ENCODE results near the gene NUP133. TPM values are rescaled to one million over a fixed set of nuclear protein-coding genes. Genes with fewer than 3 reads are reported as not detected.
"Not testable (repeated sequence)": the region's sequence is repeated elsewhere in the genome, so short reads cannot be mapped to it uniquely, and the experiment has no call there.

Gene NUP133
- polyA plus RNA-seq, 1 experiment = 20.8 TPM

DNA sequence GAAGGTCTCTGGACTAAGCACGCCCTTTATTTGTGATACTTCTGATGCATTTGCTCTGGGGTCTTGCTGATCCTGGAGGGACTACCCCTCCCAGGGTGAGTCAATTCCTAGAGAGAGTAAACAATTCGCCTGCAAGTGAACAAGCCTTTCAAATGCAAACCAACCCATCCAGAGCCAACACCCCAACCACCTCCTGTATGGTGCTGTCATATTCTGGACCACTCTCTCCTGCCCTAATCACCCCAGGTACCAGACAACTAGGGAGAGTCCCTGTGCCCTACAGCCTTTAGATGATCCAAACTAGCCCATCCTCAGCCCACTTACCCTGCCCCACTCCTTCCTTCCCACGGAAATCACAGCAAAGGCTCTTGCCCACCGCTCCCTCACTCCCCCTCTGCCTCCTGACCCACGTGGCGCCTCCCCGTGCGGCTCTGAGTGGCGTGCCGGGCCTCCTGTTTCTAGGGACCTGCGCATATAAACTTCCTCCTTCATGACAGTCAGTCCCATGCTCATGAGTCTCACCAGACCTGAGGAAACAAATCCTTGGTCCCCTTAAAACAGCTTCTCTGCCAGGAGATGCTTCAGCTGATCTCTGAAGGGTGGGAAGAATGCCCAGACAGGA lies 111.4 kb downstream of the NUP133 start:
- no peak overlapping the region for H3K4me3 ChIP-seq (ENCODE audit: low read depth, low read length)
- H3K27me3 ChIP-seq (ENCODE audit: control insufficient read depth, insufficient read depth, low read length) = peaks cover 7% of the 10 kb centered on the region
- TF ChIP-seq, protein P1, sequence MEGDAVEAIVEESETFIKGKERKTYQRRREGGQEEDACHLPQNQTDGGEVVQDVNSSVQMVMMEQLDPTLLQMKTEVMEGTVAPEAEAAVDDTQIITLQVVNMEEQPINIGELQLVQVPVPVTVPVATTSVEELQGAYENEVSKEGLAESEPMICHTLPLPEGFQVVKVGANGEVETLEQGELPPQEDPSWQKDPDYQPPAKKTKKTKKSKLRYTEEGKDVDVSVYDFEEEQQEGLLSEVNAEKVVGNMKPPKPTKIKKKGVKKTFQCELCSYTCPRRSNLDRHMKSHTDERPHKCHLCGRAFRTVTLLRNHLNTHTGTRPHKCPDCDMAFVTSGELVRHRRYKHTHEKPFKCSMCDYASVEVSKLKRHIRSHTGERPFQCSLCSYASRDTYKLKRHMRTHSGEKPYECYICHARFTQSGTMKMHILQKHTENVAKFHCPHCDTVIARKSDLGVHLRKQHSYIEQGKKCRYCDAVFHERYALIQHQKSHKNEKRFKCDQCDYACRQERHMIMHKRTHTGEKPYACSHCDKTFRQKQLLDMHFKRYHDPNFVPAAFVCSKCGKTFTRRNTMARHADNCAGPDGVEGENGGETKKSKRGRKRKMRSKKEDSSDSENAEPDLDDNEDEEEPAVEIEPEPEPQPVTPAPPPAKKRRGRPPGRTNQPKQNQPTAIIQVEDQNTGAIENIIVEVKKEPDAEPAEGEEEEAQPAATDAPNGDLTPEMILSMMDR (IDR thresholded peaks at IDR 0.05; ENCODE audit: insufficient read depth, low read depth, low read length) = no peak
- DNase-seq (ENCODE audit: low read depth) = no peak
- ChIA-PET POLR2A (no interaction called here), CTCF (no interaction called here)
- H3K36me3 ChIP-seq (ENCODE audit: control insufficient read depth, insufficient read depth, low read length) = no peaks in the 10 kb centered on the region

DNA sequence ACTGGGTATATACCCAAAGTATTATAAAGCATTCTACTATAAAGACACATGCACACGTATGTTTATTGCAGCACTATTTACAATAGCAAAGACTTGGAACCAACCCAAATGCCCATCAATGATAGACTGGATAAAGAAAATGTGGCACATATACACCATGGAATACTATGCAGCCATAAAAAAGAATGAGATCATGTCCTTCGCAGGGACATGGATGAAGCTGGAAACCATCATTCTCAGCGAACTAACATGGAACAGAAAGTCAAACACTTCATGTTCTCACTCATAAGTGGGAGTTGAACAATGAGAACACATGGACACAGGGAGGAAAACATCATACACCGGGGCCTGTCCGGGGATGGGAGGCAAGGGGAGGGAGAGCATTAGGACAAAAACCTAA lies 113.6 kb downstream of the NUP133 start:
- H3K4me3 ChIP-seq (ENCODE audit: low read depth, low read length); CTCF ChIA-PET; H3K27me3 ChIP-seq (ENCODE audit: control insufficient read depth, insufficient read depth, low read length); H3K36me3 ChIP-seq (ENCODE audit: control insufficient read depth, insufficient read depth, low read length); DNase-seq (ENCODE audit: low read depth); POLR2A ChIA-PET: not testable (repeated sequence)

DNA sequence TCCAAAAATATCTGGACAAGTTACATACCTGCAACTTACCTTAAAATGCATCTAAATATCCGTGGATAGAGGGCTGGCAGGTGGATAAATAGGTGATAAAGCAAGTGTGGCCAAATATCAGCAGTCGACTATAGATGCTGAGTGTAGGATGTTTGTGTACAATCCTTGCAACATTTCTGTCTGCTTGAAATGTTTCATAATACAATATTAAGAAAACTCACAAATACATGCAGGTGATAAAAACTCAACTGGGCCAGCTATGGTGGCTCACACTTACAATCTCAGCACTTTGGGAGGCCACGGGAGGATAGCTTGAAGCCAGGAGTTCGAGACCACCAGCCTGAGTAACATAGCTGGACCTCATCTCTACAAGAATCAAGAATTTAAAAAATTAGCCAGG lies 115.2 kb downstream of the NUP133 start:
- no peak for DNase-seq (ENCODE audit: low read depth)
- ChIA-PET POLR2A (no interaction called here), CTCF (no interaction called here)
- no peak overlapping the region for H3K4me3 ChIP-seq (ENCODE audit: low read depth, low read length)
- no peaks in the 10 kb centered on the region for H3K36me3 ChIP-seq (ENCODE audit: control insufficient read depth, insufficient read depth, low read length)
- TF ChIP-seq, protein P1 (IDR thresholded peaks at IDR 0.05; ENCODE audit: insufficient read depth, low read depth, low read length) = no peak
- H3K27me3 ChIP-seq (ENCODE audit: control insufficient read depth, insufficient read depth, low read length) = peaks cover 7% of the 10 kb centered on the region

Small RNA genes within 50 kb of the gene (small RNA-seq; reads per million reads assigned to genes)
- gene RN7SKP276 (ENCODE audit: insufficient read length, low read depth, low replicate concordance) = not detected
- not detected for gene RNA5SP78 (ENCODE audit: insufficient read length, low read depth, low replicate concordance)
- gene RNU4-21P (ENCODE audit: insufficient read length, low read depth, low replicate concordance) = not detected

Other genes with a start within 250 kb of the NUP133 start
- gene RAB4A, start 237.2 kb downstream of the NUP133 start, polyA plus RNA-seq (2011; rRNA removed) = 24.8 and 26.6 TPM in 2 replicates
- gene CCSAP, start 165.3 kb downstream of the NUP133 start, polyA plus RNA-seq (2011; rRNA removed) = 1.4 and 3.9 TPM in 2 replicates
- 0.10 and 0.11 TPM in 2 replicates for gene ACTA1, start 74.2 kb downstream of the NUP133 start, polyA plus RNA-seq (2011; rRNA removed)
- gene ABCB10, start 50.4 kb upstream of the NUP133 start, polyA plus RNA-seq (2011; rRNA removed) = 12.7 and 12.8 TPM in 2 replicates
- 16.3 and 19.4 TPM in 2 replicates for gene TAF5L, start 117.8 kb upstream of the NUP133 start, polyA plus RNA-seq (2011; rRNA removed)
- gene URB2, start 117.9 kb upstream of the NUP133 start, polyA plus RNA-seq (2011; rRNA removed) = 4.9 and 5.2 TPM in 2 replicates

Measured in BJ (cell line).